GM12878 (cell line): ENCODE data around the gene DIP2B. TPM values are rescaled to one million over a fixed set of nuclear protein-coding genes. Genes with fewer than 3 reads are reported as not detected.

Experiments used
- CREB1 ChIP-seq: IDR thresholded peaks from 2 replicates; pipeline ENCODE4 v1.6.1; 2012; ENCODE audit warnings: low read depth, mild to moderate bottlenecking, inconsistent platforms
- CREM ChIP-seq: IDR thresholded peaks from 2 replicates; pipeline ENCODE4 v1.6.1; 2014; ENCODE audit warnings: antibody characterized with exemption, low read depth
- ESRRA ChIP-seq: IDR thresholded peaks from 2 replicates; pipeline ENCODE4 v1.6.1; 2012; ENCODE audit warnings: mild to moderate bottlenecking, low read length, improper control_type of control experiment
- IKZF1 ChIP-seq: fragments of 450-650 bp; conservative IDR thresholded peaks from 2 replicates; pipeline ENCODE4 v1.6.1; 2017; ENCODE audit warnings: antibody characterized with exemption, mild to moderate bottlenecking
- IRF3 ChIP-seq: fragments of 450-650 bp; IDR thresholded peaks from 2 replicates; pipeline ENCODE4 v1.6.1; 2014; ENCODE audit warnings: mild to moderate bottlenecking
- KAT2A ChIP-seq: conservative IDR thresholded peaks from 2 replicates; pipeline ENCODE4 v1.6.1; 2011; ENCODE audit warnings: low read depth, low read length; ENCODE audit not compliant: control insufficient read depth
- MTA3 ChIP-seq: IDR thresholded peaks from 2 replicates; pipeline ENCODE4 v1.6.1; 2012; ENCODE audit warnings: low read length, inconsistent platforms, borderline replicate concordance
- MXI1 ChIP-seq: fragments of 150-350 bp; IDR thresholded peaks from 2 replicates; pipeline ENCODE4 v1.6.1; 2011; ENCODE audit warnings: low read depth, mild to moderate bottlenecking, inconsistent platforms, low read length, improper control_type of control experiment
- MYC ChIP-seq: IDR thresholded peaks from 2 replicates; pipeline ENCODE4 v1.6.1; 2011; ENCODE audit warnings: mild to moderate bottlenecking, low read length, moderate library complexity, inconsistent platforms; ENCODE audit not compliant: insufficient read depth, insufficient replicate concordance, insufficient read length, severe bottlenecking
- PAX5 ChIP-seq: IDR thresholded peaks from 2 replicates; pipeline ENCODE4 v1.6.1; 2011; ENCODE audit warnings: low read depth, low read length, borderline replicate concordance
- PAX8 ChIP-seq: fragments of 450-650 bp; IDR thresholded peaks from 2 replicates; pipeline ENCODE4 v1.6.1; 2017; ENCODE audit warnings: mild to moderate bottlenecking, moderate library complexity
- RAD51 ChIP-seq: fragments of 450-650 bp; IDR thresholded peaks from 2 replicates; pipeline ENCODE4 v1.6.1; 2016; ENCODE audit warnings: moderate library complexity, mild to moderate bottlenecking, inconsistent platforms
- RELA ChIP-seq: fragments of 450-650 bp; IDR thresholded peaks from 2 replicates; pipeline ENCODE4 v1.8.0; 2014; ENCODE audit warnings: borderline replicate concordance; ENCODE audit not compliant: partially characterized antibody
- SMC3 ChIP-seq: IDR thresholded peaks from 2 replicates; pipeline ENCODE4 v1.6.1; 2011; ENCODE audit warnings: low read length, improper control_type of control experiment, borderline replicate concordance
- SREBF2 ChIP-seq: IDR thresholded peaks from 2 replicates; pipeline ENCODE4 v1.6.1; 2012; ENCODE audit warnings: mild to moderate bottlenecking, low read length
- SRF ChIP-seq, 2 experiments: IDR thresholded peaks; 2 replicates each; pipeline ENCODE4 v1.6.1; 2011; ENCODE audit warnings: low read depth in 2 of 2, low read length in 2 of 2, mild to moderate bottlenecking in 1 of 2, moderate library complexity in 1 of 2
- SUZ12 ChIP-seq: fragments of 200-600 bp; sonication (generic); IDR thresholded peaks from one replicate; pipeline ENCODE4 v1.6.1; 2018; ENCODE audit warnings: antibody characterized with exemption, mild to moderate bottlenecking; ENCODE audit not compliant: unreplicated experiment
- ZBTB33 ChIP-seq: fragments of 450-650 bp; IDR thresholded peaks from 2 replicates; pipeline ENCODE4 v1.6.1; 2017; ENCODE audit warnings: mild to moderate bottlenecking
- ZZZ3 ChIP-seq: IDR thresholded peaks from 2 replicates; pipeline ENCODE4 v1.6.1; 2011; ENCODE audit warnings: low read depth; ENCODE audit not compliant: control insufficient read depth, insufficient read length
- polyA plus RNA-seq, 11 experiments: library from polyadenylated mRNA; depleted of rRNA in 4 of 11; unstranded in 6 of 11; stranded (reverse) in 5 of 11; fragments of >200 nt; fragmentation: Nextera tagmentation in 4 of 11; fragmentation: Illumina TruSeq in 1 of 11; extraction: Ambion mirVana in 4 of 11; extraction: Trizol in 1 of 11; gene quantifications; 1 replicate in 1 of 11; 2 replicates in 10 of 11; pipeline versions ENCODE4 v1.2.1 to v1.2.3, GENCODE V29; 2011 to 2016; ENCODE audit warnings: inconsistent platforms in 2 of 11, missing spikeins in 2 of 11, low read depth in 1 of 11
- total RNA-seq, 4 experiments: library from RNA; depleted of rRNA in 3 of 4; stranded (reverse); fragments of >200 nt in 3 of 4; fragmentation: Illumina TruSeq in 1 of 4; extraction: Trizol in 1 of 4; gene quantifications; 2 replicates each; pipeline versions ENCODE4 v1.2.1 to v1.2.3, GENCODE V29; 2013 to 2021
- TF ChIP-seq, protein P1 (sequence below): fragments of 150-350 bp; IDR thresholded peaks from 2 replicates; pipeline ENCODE4 v1.6.1; 2016; ENCODE audit warnings: low read depth, low read length
- TF ChIP-seq, protein P2 (sequence below): fragments of 450-650 bp; IDR thresholded peaks from 2 replicates; pipeline ENCODE4 v1.6.1; 2017; ENCODE audit warnings: low read depth, mild to moderate bottlenecking, moderate library complexity
- TF ChIP-seq, protein P3 (sequence below): fragments of 450-650 bp; IDR thresholded peaks from 2 replicates; pipeline ENCODE4 v1.6.1; 2016; ENCODE audit warnings: mild to moderate bottlenecking

The DIP2B gene
- total and polyA plus RNA-seq, 10 of the 15 experiments (the other 5 are each of a cell fraction or from before 2014, with no cell fraction given) = 4.5 to 30.0 (median 18.6) TPM

- TF ChIP-seq KAT2A (no peak), MTA3 (no peak), PAX5 (no peak), SRF (IDR thresholded peaks at IDR 0.05; ENCODE audit: low read depth in 2 of 2, low read length in 2 of 2) (no peak), CREM (peak; percentile 39; the same call in 1 of the 2 replicates), RAD51 (peak; percentile 36; the same call in 1 of the 2 replicates), IKZF1 (peak; percentile 70; the same call in 1 of the 2 replicates), SUZ12 (no peak), MXI1 (no peak), ZBTB33 (no peak), SMC3 (no peak), ESRRA (no peak), PAX8 (no peak), RELA (peak; percentile 54), SREBF2 (no peak), ZZZ3 (no peak), MYC (no peak), CREB1 (peak; percentile 83; the same call in 1 of the 2 replicates), IRF3 (no peak)
- TF ChIP-seq, protein P1, sequence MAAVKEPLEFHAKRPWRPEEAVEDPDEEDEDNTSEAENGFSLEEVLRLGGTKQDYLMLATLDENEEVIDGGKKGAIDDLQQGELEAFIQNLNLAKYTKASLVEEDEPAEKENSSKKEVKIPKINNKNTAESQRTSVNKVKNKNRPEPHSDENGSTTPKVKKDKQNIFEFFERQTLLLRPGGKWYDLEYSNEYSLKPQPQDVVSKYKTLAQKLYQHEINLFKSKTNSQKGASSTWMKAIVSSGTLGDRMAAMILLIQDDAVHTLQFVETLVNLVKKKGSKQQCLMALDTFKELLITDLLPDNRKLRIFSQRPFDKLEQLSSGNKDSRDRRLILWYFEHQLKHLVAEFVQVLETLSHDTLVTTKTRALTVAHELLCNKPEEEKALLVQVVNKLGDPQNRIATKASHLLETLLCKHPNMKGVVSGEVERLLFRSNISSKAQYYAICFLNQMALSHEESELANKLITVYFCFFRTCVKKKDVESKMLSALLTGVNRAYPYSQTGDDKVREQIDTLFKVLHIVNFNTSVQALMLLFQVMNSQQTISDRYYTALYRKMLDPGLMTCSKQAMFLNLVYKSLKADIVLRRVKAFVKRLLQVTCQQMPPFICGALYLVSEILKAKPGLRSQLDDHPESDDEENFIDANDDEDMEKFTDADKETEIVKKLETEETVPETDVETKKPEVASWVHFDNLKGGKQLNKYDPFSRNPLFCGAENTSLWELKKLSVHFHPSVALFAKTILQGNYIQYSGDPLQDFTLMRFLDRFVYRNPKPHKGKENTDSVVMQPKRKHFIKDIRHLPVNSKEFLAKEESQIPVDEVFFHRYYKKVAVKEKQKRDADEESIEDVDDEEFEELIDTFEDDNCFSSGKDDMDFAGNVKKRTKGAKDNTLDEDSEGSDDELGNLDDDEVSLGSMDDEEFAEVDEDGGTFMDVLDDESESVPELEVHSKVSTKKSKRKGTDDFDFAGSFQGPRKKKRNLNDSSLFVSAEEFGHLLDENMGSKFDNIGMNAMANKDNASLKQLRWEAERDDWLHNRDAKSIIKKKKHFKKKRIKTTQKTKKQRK = no peak
- TF ChIP-seq, protein P2, sequence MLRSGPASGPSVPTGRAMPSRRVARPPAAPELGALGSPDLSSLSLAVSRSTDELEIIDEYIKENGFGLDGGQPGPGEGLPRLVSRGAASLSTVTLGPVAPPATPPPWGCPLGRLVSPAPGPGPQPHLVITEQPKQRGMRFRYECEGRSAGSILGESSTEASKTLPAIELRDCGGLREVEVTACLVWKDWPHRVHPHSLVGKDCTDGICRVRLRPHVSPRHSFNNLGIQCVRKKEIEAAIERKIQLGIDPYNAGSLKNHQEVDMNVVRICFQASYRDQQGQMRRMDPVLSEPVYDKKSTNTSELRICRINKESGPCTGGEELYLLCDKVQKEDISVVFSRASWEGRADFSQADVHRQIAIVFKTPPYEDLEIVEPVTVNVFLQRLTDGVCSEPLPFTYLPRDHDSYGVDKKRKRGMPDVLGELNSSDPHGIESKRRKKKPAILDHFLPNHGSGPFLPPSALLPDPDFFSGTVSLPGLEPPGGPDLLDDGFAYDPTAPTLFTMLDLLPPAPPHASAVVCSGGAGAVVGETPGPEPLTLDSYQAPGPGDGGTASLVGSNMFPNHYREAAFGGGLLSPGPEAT = peak; percentile 64
- TF ChIP-seq, protein P3, sequence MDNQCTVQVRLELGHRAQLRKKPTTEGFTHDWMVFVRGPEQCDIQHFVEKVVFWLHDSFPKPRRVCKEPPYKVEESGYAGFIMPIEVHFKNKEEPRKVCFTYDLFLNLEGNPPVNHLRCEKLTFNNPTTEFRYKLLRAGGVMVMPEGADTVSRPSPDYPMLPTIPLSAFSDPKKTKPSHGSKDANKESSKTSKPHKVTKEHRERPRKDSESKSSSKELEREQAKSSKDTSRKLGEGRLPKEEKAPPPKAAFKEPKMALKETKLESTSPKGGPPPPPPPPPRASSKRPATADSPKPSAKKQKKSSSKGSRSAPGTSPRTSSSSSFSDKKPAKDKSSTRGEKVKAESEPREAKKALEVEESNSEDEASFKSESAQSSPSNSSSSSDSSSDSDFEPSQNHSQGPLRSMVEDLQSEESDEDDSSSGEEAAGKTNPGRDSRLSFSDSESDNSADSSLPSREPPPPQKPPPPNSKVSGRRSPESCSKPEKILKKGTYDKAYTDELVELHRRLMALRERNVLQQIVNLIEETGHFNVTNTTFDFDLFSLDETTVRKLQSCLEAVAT = no peak
These were observed 12.8 kb downstream of the DIP2B start (continued) for GRCh38 chr12:50517421-50518048.
